RWPE1 (cell line): Measurements from ENCODE around the gene SETBP1.

ENCODE experiments used
- CTCF ChIA-PET: fragments of 350-600 bp; sonication (Branson Sonifier 250); formaldehyde crosslinking; extraction: SDS; loops from one replicate; lab custom pipeline; 2021; lab: Yijun Ruan, JAX
- POLR2A ChIA-PET: fragments of 400-600 bp; formaldehyde crosslinking; extraction: SDS; loops from one replicate; lab custom pipeline; 2020; ENCODE audit warnings: antibody characterized with exemption; ENCODE audit not compliant: low non-redundant PET; lab: Yijun Ruan, JAX
- DNase-seq: peaks from one replicate; pipeline ENCODE4 v3.0.0; 2012; ENCODE audit warnings: low spot score
- H3K27ac ChIP-seq: fragments of 450-650 bp; 2 replicates; pipeline ENCODE4 v1.5.1; 2017
- TF ChIP-seq, protein P1 (sequence below): fragments of 450-650 bp; conservative IDR thresholded peaks from 2 replicates; pipeline ENCODE4 v1.5.1; 2017; ENCODE audit warnings: low read depth, mild to moderate bottlenecking

The SETBP1 gene

DNA sequence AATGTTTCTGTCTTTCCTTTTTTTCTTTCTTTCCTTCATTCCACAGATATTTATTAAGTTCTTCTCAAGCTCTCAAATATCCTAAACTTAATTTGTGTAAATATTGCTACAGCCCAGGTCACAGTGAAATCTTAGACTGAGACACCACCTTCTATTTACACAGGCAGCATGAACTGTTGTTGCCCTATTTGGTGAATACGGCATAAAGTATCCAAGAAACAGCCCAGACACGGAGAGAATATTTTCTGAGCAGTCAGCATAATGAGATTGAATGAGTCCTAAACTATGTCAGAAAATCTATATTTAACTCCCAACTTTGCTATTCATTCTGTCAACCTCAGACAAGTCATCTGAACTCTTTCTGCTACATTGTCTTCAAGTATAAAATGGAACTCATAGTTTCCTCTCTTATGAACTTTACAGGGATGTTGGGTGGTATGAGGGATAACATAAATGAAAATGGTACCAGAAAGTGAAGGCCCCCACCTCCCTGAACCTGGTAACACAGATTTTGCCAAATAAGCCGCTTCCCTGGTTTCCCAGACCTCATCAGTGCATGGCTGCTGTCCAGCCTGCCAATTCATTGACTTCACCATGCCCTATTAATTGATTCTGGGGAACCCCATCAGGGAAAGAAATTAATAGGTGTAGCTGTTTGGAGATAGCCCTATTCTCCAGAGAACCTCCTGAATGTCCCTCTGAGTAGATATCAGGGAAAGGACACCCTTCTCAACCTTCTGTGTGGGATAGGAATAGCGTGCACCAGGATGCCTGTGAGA, 235.9 kb downstream of the SETBP1 start:
- H3K27ac ChIP-seq, result no peak overlapping the region
- DNase-seq, result no peak
- ChIA-PET CTCF (no interaction called here), POLR2A (no interaction called here)
- TF ChIP-seq, protein P1, sequence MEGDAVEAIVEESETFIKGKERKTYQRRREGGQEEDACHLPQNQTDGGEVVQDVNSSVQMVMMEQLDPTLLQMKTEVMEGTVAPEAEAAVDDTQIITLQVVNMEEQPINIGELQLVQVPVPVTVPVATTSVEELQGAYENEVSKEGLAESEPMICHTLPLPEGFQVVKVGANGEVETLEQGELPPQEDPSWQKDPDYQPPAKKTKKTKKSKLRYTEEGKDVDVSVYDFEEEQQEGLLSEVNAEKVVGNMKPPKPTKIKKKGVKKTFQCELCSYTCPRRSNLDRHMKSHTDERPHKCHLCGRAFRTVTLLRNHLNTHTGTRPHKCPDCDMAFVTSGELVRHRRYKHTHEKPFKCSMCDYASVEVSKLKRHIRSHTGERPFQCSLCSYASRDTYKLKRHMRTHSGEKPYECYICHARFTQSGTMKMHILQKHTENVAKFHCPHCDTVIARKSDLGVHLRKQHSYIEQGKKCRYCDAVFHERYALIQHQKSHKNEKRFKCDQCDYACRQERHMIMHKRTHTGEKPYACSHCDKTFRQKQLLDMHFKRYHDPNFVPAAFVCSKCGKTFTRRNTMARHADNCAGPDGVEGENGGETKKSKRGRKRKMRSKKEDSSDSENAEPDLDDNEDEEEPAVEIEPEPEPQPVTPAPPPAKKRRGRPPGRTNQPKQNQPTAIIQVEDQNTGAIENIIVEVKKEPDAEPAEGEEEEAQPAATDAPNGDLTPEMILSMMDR, result no peak

DNA sequence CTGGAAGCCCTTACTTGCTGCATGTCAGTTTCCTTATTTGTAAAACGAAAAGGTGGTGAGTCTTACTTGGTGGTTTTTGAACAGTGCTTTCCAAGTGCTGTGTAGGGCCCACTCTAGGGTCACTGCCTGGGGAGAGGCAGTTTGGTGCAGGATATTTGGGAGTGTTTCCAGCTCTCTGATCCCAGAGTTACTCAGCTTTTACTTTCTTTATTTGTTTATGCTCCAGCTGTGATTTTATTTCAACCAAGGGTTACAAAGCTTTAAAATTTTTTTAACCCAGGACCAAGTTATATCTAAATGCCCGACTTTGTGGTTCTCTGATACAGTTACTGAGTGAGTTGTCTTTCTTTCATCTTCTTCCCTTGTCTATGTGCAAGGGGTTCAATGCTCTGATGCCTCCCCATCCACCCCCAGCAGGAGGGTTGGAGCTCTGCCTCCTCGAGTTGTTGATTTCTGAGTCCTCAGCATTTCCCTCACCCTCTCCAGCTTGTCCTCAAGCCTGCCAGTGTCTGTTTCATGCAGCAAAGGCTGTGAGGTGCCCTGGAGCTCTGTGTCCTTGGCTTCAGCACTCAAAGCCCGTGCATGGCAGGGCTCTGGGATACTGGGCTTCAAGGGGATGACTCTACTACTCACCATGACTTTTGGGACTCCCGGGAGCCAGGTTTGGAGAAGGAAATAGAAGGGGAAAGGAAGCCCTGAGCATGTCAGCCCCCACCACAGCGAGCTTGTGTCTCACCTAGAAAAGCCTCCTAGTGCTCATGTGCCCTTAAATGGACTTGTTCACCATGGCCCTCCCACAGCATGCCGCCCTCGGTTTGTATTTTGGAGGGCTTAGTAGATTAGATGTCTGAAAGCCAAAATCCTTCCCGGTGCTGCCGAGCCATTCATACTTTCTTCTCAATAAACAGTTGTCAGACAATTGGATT, 236.8 kb downstream of the SETBP1 start:
- H3K27ac ChIP-seq, result no peak overlapping the region
- TF ChIP-seq, protein P1, result no peak
- ChIA-PET CTCF (no interaction called here), POLR2A (no interaction called here)
- no peak for DNase-seq

DNA sequence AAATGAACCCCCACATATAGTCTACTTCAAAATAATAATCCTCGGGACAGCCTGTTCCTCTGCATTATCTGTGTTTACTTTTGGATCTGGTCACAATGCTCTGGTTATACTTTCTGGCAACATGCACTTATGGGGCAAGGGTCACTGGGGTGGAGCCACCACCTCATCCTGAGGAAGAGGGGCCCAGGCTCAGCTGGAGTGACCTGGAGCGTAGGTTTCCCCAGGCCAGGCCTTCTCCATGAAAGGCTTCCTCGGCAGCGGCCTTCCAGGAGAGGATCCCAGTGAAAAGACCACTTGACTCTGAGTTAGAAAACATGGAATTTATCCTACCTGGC, 237.4 kb downstream of the SETBP1 start:
- POLR2A ChIA-PET, result no interaction called here
- CTCF ChIA-PET, result no interaction called here
- no peak for DNase-seq
- TF ChIP-seq, protein P1, result no peak
- H3K27ac ChIP-seq, result no peak overlapping the region

DNA sequence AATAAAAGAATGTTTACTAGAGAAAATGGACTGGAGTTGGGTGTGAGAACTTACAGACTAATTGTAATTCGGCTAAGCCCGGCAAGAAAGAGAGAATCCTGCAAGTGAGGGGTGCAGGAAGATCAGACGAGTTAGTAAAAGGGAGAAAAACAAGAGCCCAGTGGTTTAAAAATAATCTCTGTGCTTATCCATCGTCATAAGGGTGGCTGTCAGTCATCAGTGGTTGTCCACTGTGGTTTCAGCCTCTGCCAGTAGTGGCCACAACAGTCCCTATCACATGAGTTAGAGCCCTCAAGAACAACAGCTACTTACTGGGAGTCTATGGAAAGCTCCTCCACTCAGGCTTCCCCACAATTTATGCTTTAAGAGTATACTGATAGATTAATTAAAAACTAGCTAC, 239.8 kb downstream of the SETBP1 start:
- CTCF ChIA-PET, result no interaction called here
- TF ChIP-seq, protein P1, result no peak
- POLR2A ChIA-PET, result no interaction called here
- DNase-seq, result no peak
- H3K27ac ChIP-seq, result no peak overlapping the region

DNA sequence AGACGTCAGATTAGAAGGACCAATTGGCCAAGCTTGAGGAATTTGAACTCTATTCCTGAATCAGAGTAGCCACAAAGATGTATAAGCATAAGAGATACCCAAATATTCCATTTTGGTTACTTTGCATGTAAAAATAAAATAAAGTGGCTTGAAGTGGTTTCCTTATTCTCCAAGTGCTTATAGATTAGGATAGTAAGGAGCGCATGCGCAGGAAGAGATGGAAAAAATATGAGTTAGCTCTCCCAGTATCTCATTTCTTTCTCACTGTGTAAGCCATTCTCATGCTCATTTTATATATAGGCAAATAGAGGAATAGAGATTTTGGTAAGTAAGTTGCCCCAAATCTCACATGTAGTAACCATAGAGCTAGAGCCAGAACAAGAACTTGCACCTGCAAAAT, 241.3 kb downstream of the SETBP1 start:
- TF ChIP-seq, protein P1, result no peak
- CTCF ChIA-PET, result no interaction called here
- no peak for DNase-seq
- POLR2A ChIA-PET, result no interaction called here
- H3K27ac ChIP-seq, result no peak overlapping the region

DNA sequence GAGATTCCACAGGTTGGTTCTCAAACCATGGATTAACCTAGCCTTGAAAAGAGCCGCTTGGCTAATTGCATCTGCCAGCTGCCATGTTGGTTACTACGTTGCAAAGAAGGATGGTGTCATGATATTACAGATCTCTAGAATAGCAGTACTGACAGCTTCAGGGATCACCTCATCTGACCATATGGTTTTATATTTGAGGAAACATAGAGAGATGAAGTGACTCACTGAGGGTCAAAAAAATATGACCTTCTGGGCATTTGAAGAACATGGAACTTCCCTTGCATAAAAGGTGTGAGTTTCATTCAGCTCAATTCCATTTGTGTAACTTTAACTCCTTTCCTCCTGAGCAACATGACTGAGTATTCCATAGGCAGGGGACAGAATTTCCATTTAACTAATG, 242.3 kb downstream of the SETBP1 start:
- POLR2A ChIA-PET, result no interaction called here
- no peak overlapping the region for H3K27ac ChIP-seq
- CTCF ChIA-PET, result no interaction called here
- no peak for DNase-seq
- TF ChIP-seq, protein P1, result no peak
